NCI-H748 treated with DMSO at 0.1 percent for 48 hours (cell line): Measurements from ENCODE around the gene REEP6.
"Not testable (repeated sequence)": the region's sequence is repeated elsewhere in the genome, so short reads cannot be mapped to it uniquely, and the experiment has no call there.

Source experiments
- DNase-seq: peaks from one replicate; lab custom pipeline; 2025; lab: John Stamatoyannopoulos, UW

Gene REEP6

GRCh38 chr19:1507763-1508506 is 17.0 kb downstream of the REEP6 start:
- DNase-seq = peak; percentile 74

DNA sequence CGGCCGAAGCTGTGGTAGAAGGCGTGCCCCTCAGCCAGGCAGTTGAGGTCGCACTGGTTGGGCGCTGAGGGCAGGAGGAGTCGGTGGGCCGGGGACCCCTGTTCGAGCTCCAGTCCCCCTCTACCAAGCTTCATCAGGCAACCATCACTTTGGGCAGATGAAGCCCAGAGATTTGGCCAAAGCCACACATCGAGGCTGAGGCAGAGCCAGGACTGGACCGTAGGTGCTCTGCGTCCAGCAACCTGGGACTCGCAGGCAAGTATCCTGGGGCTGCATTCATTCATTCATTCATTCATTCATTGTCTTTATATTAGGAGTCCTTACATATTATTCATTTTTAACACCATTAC is 17.5 kb downstream of the REEP6 start:
- no peak for DNase-seq

GRCh38 chr19:1509602-1510441 is 18.8 kb downstream of the REEP6 start:
- DNase-seq = no peak

- no peak for DNase-seq
Measured at GRCh38 chr19:1510442-1510806, 19.4 kb downstream of the REEP6 start.

DNA sequence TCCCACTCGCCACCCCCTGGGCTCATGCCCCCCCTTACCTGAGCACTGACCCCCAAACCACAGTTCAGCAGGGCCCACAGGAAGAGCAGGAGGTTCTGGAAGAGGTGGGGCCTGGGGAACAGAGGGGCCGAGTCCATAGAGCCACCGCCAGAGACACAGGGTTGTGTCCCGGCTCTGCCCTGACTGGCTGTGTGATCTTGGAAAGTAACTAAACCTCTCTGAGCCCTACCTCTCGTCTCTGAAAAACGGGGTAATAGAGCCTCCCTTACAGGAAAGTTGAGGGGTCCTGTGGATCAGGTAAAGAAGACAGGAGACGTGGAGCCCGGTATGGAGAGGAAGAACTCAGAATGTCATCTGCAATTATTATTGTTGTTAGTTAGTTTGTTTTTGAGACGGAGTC is 19.8 kb downstream of the REEP6 start:
- DNase-seq = no peak

GRCh38 chr19:1511318-1512317 is 20.6 kb downstream of the REEP6 start:
- DNase-seq = no peak

DNA sequence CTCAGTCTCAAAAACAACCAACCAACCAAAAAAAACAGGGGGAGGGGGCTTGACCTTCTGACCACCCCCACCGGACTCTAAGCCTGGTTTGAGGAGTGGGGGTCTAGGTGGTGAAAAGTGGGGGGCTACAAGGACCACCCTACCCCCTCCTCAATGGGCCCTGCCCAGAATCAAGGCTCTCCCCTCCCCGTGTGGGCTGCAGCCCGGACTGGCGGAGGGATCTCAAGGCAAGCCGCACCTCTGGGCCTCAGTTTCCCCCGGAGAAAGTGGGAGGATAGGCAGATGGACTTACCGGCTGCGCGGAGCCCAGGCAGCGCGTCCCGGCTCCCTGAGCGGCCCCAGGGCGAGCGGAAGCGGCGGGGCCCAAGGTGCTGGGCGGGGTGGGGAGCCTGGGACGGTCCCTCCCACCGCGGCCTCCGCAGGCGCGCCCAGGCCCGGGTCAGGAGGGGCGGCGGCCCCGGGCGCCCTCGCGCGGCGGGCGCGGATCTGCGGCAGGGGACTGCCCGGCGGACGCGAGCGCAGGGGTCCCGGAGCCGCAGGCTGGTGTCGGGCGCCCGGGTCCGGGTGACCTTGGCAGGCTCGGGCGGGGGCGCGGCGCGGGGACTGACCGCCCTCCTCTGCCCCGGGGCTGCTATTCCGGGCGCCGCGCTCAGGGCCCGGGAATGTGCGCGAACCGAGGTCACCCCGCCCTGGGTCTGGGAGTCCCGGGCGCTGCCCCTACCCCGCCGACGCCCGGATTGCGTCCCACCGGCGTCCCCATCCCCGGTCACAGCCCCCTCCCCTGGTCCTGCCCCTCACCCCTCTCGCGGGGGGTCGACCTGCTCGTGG is 21.9 kb downstream of the REEP6 start, which contains the start of gene ADAMTSL5:
Gene ADAMTSL5 (minus strand): TSS at position 349 of the 828 bp plus-strand sequence. CDS start 2,076 bp downstream, outside the sequence.
- DNase-seq = no peak

GRCh38 chr19:1513499-1514294 is 22.7 kb downstream of the REEP6 start:
- no peak for DNase-seq

GRCh38 chr19:1514295-1514661 is 23.3 kb downstream of the REEP6 start:
- DNase-seq = no peak

DNA sequence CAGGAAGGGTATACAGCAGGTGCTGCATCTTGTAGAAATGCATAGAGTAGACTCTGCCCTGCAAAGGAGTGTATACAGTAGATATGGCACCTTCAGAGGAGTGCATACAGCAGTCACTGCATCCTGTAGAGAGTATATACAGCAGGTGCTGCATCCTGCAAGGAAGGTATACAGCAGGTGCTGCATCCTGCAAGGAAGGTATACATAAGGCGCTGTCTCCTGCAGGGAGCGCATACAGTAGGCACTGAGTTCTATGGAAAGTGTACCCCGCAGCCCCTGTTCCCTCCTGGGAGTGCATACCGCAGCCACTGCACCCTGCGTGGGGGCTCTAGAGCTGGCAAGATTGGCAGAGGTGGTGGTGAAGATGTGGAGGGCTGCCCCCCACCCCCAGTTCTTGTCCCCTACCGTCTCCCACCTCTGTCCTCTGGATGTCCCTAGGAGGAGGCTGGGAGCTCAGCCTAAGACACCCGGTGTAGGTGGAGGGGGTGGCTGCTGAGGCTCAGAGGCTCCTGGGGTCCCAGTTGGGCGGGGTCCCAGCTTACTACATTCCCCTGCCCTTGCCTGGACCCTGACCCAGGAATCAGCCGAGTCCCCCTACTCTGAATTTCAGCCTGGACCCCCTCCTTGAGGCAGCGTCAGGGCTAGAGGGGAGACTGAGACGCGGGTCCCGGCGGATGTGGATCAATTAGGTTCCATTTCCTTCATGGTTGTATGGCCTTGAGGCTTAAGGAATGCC is 24.2 kb downstream of the REEP6 start:
- DNase-seq = no peak

DNA sequence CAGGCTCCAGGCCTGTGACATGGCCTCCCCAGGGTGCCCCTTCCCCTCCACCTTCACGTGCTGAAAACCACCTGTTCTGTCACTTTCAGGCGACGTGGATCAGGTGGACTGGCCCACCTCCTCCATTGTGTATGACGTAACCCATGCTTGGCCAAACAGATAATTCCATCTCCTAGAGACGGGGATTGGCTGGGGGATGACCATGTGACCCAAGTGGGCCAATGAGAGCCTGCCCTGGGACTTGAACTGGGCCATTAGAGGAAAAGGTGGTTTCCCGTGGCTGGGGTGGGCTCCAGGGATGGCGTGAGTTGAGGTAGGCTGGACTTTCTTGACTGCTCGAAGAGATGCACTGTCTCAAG is 25.4 kb downstream of the REEP6 start:
- DNase-seq = no peak

GRCh38 chr19:1518471-1518870 is 27.5 kb downstream of the REEP6 start:
- DNase-seq = no peak

- not testable (repeated sequence) for DNase-seq
Measured at GRCh38 chr19:1519802-1520201, 28.8 kb downstream of the REEP6 start.

GRCh38 chr19:1520203-1520780 is 29.3 kb downstream of the REEP6 start:
- DNase-seq = no peak

DNA sequence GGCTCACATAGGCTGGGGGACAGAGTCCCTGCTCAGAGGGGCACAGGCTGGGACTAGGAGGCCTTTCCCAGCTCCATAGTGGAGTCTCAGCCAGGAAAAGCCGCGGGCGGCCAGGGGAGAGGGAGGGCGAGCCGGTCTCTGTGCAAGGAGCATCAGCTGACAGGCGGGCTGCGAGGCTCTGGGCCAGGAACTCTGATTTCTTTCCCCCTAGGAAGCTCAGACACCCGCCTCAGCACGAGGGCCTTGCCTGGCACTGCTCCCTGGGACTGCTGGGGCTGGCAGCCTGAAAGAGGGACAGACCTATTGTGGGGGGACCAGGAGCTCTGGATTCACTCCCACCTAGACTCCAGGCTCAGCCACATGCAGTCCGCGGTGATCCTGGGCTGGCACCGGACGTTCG is 30.7 kb downstream of the REEP6 start:
- DNase-seq = no peak

- DNase-seq = no peak
Measured at GRCh38 chr19:1522061-1522460, 31.1 kb downstream of the REEP6 start.

DNA sequence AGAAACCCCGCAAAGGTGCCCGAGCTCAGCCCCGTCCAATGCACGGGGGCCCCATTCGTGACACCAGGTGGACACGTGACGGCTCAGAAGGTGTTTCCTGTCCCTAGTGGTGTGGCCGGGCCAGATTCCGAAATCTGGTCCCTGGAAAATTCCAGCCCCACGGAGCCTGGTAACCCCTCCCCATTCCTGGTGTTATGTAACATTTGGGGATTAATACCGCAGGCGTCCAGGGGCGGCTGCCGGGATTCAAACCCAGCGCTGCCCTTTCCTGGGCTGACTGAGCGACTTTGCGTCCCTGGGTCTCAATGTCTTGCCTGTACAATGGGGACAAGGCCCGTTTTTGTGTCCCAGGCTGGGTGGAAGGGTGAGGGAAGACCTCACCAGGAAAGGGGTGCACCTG is 31.9 kb downstream of the REEP6 start:
- DNase-seq = no peak

GRCh38 chr19:1523412-1524286 is 32.7 kb downstream of the REEP6 start, which contains the start of gene PLK5:
Gene PLK5, plus strand, starts transcription at chr19:1524077. Its CDS starts 2,920 bp downstream, at chr19:1526997.
- DNase-seq = no peak
